Activated T-helper 2 cell treated with anti-CD3 and anti-CD28 coated beads, Interferon-gamma antibody, Interleukin-2, Interleukin-4, amounts not matched to agents 10 μg/mL and 5 μg/mL and 100 μg/mL, durations not matched to agents 14 hours and 24 hours and 36 hours (primary cell): ENCODE measurements around the gene FFAR2. TPM values are rescaled to one million over a fixed set of nuclear protein-coding genes. Genes with fewer than 3 reads are reported as not detected.

ENCODE experiments used
- DNase-seq: peaks from one replicate; pipeline ENCODE4 v3.0.0; 2021; ENCODE audit warnings: low spot score
- H3K27ac Mint-ChIP-seq: one replicate; pipeline ENCODE4 v1.8.0; 2021; ENCODE audit warnings: mixed read lengths
- H3K27me3 Mint-ChIP-seq: one replicate; pipeline ENCODE4 v1.8.0; 2021; ENCODE audit warnings: low read depth, mixed read lengths
- H3K36me3 Mint-ChIP-seq: one replicate; pipeline ENCODE4 v1.8.0; 2021; ENCODE audit warnings: low read depth, mixed read lengths
- H3K4me1 Mint-ChIP-seq: one replicate; pipeline ENCODE4 v1.8.0; 2021; ENCODE audit warnings: low read depth, mixed read lengths
- H3K4me3 Mint-ChIP-seq: one replicate; pipeline ENCODE4 v1.8.0; 2021; ENCODE audit warnings: low read depth, mild to moderate bottlenecking, moderate library complexity, mixed read lengths
- H3K9me3 Mint-ChIP-seq: one replicate; pipeline ENCODE4 v1.8.0; 2021; ENCODE audit warnings: mixed read lengths
- intact Hi-C: fragments of 100-400 bp; cut with micrococcal nuclease; formaldehyde crosslinking; loops from one replicate; pipeline ENCODE4 v1.15.1; 2023
- total RNA-seq: library from RNA; stranded (reverse); gene quantifications from 2 replicates; pipeline ENCODE4 v1.2.3, GENCODE V29; 2022

FFAR2 gene
- total RNA-seq, 1 donor from 2014 or later, result not detected

DNA sequence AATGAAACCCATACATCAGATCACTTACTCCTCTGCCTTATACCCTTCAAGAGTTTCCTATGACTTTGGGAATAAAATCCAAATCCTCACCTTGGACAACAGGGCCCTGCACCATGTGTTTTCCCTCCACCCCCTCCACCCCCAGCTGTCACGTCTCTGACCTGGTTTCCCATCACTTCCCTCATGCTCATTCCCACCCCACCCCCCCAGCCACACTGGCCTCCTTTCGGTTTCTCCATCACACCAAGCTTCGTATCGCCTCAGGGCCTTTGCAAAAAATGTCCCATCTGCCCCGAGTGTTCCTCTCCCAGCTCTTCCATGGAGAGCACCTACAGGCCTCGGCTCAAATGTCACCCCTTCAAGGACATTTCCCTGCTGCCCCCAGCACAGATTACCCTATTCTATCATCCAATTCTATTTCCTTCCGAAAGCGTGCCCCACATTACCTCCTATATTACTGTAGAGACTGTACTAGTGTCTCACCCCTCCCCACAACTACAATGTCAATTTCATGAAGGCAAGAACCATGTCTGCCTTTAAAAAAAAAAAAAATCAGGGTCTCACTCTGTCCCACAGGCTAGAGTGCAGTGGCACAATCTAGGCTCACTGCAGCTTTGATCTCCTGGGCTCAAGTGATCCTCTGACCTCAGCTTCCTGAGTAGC lies 16.8 kb upstream of the FFAR2 start:
- Mint-ChIP-seq H3K36me3 (no peaks in the 10 kb centered on the region), H3K9me3 (peaks cover 19% of the 10 kb centered on the region), H3K27me3 (peaks cover 16% of the 10 kb centered on the region), H3K4me3 (no peak overlapping the region), H3K4me1 (peaks cover 12% of the 10 kb centered on the region), H3K27ac (no peak overlapping the region)
- DNase-seq, result no peak
- intact Hi-C loops, result no loop called here

DNA sequence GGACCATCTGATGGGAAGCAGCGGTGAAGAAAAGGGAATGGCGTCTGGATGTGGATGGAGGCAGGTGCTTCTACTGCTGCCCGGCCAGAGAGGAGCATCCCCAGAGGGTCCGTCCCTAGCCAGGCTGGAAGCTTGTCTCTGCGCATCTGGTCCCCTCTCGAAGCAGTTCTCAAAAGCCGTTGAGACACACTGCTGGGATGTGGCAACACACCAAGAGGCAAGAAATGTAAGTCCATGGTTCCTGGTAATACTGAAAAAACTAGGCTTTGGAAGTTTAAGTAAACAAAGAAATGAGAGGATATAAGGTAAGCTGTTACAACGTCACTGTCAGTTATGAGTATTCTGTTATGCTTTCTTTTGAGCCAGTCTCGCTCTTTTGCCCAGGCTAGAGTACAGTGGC lies 15.1 kb upstream of the FFAR2 start:
- no peak overlapping the region for H3K27ac Mint-ChIP-seq
- peaks cover 16% of the 10 kb centered on the region for H3K27me3 Mint-ChIP-seq
- intact Hi-C loops, result no loop called here
- DNase-seq, result no peak
- no peaks in the 10 kb centered on the region for H3K36me3 Mint-ChIP-seq
- no peak overlapping the region for H3K4me3 Mint-ChIP-seq
- H3K9me3 Mint-ChIP-seq, result peaks cover 19% of the 10 kb centered on the region
- H3K4me1 Mint-ChIP-seq, result peaks cover 24% of the 10 kb centered on the region

DNA sequence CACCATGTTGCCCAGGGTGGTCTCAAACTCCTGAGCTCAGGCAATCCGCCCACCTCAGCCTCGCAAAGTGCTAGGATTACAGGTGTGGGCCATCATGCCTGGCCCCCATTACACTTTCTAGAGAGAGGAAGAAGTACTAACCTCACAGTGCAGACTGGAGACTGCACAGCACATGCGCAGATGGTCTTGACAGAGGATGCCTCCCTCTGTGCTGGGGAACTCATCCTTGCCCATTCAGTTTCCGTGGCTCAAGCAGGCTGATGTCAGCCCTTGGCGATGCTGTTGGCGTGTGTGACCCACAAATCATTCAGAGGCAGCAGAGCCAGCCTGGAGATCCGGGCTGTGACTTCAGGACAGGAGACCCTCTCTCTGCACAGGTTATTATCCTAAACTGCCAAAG lies 14.6 kb upstream of the FFAR2 start:
- Mint-ChIP-seq H3K9me3 (peaks cover 19% of the 10 kb centered on the region), H3K4me1 (peaks cover 24% of the 10 kb centered on the region), H3K27me3 (peaks cover 18% of the 10 kb centered on the region), H3K27ac (no peak overlapping the region), H3K36me3 (no peaks in the 10 kb centered on the region), H3K4me3 (no peak overlapping the region)
- intact Hi-C loops, result no loop called here
- no peak for DNase-seq

DNA sequence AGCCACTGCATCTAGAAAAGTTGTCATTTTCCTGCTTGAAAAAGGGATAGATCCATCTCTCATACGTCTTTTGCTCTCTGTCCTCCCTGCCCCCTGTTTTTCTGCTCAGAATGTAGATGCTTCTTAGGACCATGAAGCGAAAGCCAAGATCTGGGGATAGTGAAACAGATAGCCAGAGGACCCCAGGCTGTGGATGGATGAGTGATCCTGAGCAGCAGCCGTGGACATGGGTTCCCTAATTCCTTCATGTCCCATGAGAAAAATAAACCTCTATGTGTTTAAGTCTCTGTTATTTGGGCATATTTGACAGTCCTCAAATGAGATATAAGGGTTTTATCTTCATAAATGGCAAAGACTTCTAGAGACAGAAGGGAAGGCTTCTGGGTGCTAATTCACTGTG lies 12.2 kb upstream of the FFAR2 start:
- no peak for DNase-seq
- Mint-ChIP-seq H3K4me1 (peaks cover 20% of the 10 kb centered on the region), H3K27me3 (peaks cover 24% of the 10 kb centered on the region), H3K36me3 (no peaks in the 10 kb centered on the region), H3K4me3 (no peak overlapping the region), H3K27ac (no peak overlapping the region), H3K9me3 (peaks cover 13% of the 10 kb centered on the region)
- intact Hi-C loops, result loop anchor here (1.0 to 2.0 kb wide), 3 partner anchors 15 to 31 kb away; no protein-coding TSS in a partner anchor

DNA sequence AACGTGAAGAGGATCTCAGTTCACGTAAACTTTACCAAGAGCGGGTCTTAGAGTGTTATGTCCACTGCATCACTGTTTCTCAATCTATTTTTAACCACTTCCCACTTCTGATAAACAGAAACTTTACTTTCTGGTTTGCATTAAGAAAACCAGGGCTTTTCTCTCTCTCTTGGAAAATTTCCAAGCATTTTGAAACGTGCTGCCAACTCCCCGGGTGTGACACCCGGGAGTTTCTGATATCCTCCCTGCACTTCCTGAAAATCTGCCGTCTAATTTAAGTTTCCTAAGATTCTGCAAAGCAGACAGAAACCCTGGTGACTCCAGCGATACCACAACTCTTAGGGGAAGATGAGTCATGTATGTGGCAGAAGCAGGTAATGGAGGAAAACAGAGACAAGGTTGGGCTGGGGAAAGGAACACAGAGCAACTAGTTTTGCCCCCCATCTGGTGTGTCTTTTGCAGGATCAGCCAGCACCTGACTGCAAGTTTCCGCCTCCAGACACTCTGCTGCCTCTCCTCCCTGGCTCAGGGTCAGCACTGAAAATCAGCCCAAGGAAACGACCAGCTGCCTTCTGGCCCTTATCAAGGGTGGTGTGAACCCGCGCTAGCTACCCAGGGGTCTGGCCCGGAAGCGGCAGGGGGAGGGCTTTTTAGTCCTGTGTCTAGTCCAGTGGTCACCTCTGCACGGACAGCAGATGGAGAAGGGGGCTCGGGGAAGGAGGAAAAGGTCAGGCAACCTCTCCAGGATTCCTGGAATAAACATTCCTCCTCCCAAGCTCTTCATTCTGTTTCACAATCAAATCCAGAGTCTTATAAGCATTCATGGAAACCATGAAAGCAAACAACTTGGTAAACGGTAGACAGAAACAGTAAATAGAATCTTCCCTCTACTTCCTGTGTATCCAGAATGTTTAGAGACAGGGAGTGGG lies 11.3 kb upstream of the FFAR2 start:
- H3K4me3 Mint-ChIP-seq, result peak overlapping the region; percentile 42
- H3K27ac Mint-ChIP-seq, result peak overlapping the region; percentile 44
- intact Hi-C loops, result loop anchor here (1.0 to 2.0 kb wide), 3 partner anchors 15 to 31 kb away; no protein-coding TSS in a partner anchor
- peaks cover 20% of the 10 kb centered on the region for H3K4me1 Mint-ChIP-seq
- peaks cover 7% of the 10 kb centered on the region for H3K9me3 Mint-ChIP-seq
- no peaks in the 10 kb centered on the region for H3K36me3 Mint-ChIP-seq
- no peak for DNase-seq
- peaks cover 26% of the 10 kb centered on the region for H3K27me3 Mint-ChIP-seq

DNA sequence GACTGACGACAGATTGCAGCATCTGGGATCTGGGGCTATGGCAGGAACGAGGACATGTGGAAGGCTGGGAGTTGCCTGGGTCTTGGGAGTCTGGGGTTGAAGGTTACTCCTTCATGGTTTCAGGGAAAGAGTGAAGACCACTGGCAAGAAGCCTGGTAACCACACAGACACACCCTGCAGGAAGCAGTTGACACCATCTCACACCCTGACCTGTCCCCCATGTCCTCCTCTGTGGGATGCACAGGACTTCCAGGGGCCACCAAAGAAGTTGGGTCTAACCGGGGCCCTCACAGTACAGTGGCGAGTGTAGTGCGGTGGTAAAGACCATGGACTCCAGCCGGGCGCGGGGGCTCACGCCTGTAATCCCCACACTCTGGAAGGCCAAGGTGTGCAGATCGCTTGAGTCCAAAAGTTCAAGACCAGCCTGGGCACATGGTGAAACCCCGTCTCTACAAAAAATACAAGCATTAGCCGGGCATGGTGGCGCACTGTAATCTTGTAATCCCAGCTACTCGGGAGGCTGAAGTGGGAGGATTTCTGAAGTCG lies 10.6 kb upstream of the FFAR2 start:
- intact Hi-C loops, result loop anchor here (2.0 kb wide), 1 partner anchor 25 kb away; no protein-coding TSS in a partner anchor
- no peaks in the 10 kb centered on the region for H3K36me3 Mint-ChIP-seq
- H3K27me3 Mint-ChIP-seq, result peaks cover 19% of the 10 kb centered on the region
- no peak for DNase-seq
- H3K27ac Mint-ChIP-seq, result no peak overlapping the region
- no peaks in the 10 kb centered on the region for H3K9me3 Mint-ChIP-seq
- H3K4me1 Mint-ChIP-seq, result peaks cover 20% of the 10 kb centered on the region
- H3K4me3 Mint-ChIP-seq, result no peak overlapping the region

DNA sequence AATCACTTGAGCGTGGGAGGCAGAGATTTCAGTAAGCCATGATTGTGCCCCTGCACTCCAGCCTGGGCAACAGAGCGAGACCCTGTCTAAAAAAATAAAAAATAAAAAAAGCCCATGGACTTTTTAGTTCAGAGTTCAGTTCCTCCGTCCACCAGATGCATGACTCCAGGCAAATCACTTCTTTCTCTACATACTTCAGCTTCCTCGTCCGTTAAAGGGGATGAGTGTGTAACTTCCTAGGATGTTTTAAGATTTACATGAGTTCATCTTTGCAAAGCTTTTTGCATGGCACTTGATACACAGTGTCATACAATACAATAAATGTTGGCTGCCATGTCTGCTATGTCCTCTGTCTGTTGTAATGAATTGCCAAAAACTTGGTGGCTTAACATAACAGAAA lies 10.0 kb upstream of the FFAR2 start:
- intact Hi-C loops, result no loop called here
- DNase-seq, result no peak
- Mint-ChIP-seq H3K27me3 (peaks cover 19% of the 10 kb centered on the region), H3K9me3 (no peaks in the 10 kb centered on the region), H3K36me3 (no peaks in the 10 kb centered on the region), H3K4me1 (peaks cover 20% of the 10 kb centered on the region), H3K27ac (no peak overlapping the region), H3K4me3 (no peak overlapping the region)

DNA sequence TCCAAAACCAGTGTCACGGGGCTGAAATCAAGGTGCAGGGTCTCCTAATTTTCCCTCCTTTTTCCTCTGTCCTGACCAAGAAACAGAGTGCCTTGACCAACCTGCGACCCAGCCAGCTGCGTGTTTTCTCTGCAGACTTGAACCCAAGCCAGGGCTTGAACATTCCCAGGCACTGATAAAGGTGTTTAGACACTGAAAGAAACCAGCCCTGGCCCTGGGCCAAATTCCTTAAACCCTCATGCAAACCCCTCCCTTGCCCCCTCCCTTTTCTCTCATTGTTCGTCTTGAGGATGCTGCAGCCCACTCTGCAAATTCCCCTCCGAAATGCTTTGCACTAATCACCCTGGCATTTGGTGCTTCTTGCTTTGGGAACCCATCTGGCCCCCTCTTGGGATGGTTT lies 9.5 kb upstream of the FFAR2 start:
- no peak for DNase-seq
- Mint-ChIP-seq H3K27ac (no peak overlapping the region), H3K27me3 (peaks cover 19% of the 10 kb centered on the region), H3K36me3 (no peaks in the 10 kb centered on the region), H3K9me3 (no peaks in the 10 kb centered on the region), H3K4me3 (no peak overlapping the region), H3K4me1 (peaks cover 20% of the 10 kb centered on the region)
- intact Hi-C loops, result no loop called here

DNA sequence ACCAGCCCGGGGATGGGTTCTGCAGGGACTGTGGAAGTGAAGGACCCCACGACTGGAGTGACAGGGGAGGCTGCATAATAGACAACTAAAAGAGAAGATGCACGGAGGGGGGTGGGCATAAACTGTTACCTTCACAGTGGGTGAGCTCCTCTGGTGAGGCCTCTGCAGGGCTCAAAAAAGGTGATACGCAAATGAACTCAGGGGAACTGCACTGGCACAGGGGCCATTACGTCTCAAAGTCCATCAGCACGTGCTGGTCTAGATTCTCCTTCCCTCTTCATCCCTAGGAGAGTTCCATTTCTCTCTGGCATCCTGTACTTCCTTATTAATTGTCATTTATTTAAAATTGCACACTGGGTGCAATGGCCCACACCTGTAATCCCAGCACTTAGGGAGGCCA lies 8.1 kb upstream of the FFAR2 start:
- peaks cover 20% of the 10 kb centered on the region for H3K27me3 Mint-ChIP-seq
- H3K4me3 Mint-ChIP-seq, result no peak overlapping the region
- H3K4me1 Mint-ChIP-seq, result peaks cover 23% of the 10 kb centered on the region
- no peak for DNase-seq
- no peaks in the 10 kb centered on the region for H3K9me3 Mint-ChIP-seq
- H3K27ac Mint-ChIP-seq, result no peak overlapping the region
- no peaks in the 10 kb centered on the region for H3K36me3 Mint-ChIP-seq
- intact Hi-C loops, result no loop called here

DNA sequence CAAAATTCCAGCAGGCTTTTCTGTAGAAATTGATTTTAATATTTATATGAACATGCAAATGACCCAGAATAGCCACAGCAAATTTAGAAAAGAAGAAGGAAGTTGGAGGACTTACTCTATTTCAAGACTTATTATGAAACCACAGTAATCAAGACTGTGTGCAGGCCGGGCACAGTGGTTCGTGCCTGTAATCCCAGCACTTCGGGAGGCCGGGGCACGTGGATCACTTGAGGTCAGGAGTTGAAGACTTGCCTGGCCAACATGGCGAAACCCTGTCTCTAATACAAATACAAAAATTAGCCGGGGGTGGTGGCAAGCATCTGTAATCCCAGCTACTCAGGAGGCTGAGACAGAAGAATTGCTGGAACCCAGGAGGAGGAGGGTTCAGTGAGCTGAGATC lies 6.0 kb upstream of the FFAR2 start:
- H3K4me3 Mint-ChIP-seq, result no peak overlapping the region
- H3K27me3 Mint-ChIP-seq, result peaks cover 37% of the 10 kb centered on the region
- no peak for DNase-seq
- H3K36me3 Mint-ChIP-seq, result no peaks in the 10 kb centered on the region
- H3K9me3 Mint-ChIP-seq, result no peaks in the 10 kb centered on the region
- peaks cover 25% of the 10 kb centered on the region for H3K4me1 Mint-ChIP-seq
- H3K27ac Mint-ChIP-seq, result no peak overlapping the region
- intact Hi-C loops, result no loop called here

DNA sequence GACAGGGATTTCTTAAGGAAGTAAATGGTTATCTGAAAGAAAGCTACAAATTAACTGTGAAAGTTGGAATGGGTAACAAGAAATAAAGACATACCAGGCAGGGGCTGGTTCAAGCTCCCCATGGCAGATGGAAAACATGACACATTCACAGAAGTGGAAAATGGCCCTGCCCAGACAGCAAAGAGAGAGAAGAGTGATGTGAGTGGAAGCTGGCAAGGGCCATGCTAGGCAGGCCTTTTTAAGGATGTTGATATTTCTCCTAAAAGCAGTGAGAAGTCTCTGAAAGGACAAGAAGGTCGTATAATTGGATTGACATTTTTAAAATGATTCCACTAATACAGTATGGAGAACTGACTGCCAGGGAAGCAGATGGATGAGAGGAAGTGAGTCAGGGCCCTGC lies 3.3 kb upstream of the FFAR2 start:
- Mint-ChIP-seq H3K27ac (peak overlapping the region; percentile 10), H3K27me3 (peaks cover 44% of the 10 kb centered on the region), H3K36me3 (no peaks in the 10 kb centered on the region), H3K4me3 (no peak overlapping the region), H3K9me3 (no peaks in the 10 kb centered on the region), H3K4me1 (peaks cover 30% of the 10 kb centered on the region)
- no peak for DNase-seq
- intact Hi-C loops, result no loop called here

DNA sequence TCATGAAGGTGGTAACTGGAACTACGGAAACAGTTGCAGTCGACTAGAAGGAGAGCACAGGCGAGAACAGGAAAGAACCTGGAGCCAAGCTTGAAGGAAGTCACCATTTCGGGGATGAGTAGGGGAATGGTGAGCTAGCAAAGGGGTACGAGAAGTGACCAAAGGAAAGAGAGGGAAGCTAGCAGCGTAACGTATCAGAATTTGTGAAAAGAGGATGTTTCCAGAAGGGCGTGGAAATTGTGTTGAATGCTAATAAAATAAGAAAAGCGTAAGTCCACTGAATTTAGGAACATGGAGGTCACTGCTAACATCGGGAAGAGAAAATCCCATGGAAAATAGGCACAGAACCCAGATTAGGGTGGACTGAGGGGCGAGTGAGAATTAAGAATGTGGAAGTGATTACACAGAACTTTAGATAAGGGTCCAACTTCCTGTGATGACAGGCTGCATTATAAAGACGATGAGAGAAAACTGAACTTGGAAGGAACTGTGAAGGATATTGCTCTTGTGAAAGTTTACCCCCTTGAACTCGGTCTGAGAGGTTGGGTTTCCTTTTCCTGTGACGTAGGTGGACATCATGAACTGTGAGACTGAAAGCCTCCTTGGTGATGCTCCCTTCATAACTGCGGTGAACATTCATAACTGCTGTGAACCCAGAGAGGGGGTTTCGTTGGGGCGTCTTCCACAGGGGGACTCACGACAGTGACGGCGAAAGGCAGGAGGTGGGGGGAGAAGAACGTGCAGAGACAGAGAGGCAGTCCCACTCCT lies 2.0 kb upstream of the FFAR2 start:
- no peak overlapping the region for H3K4me3 Mint-ChIP-seq
- no peak for DNase-seq
- no peaks in the 10 kb centered on the region for H3K9me3 Mint-ChIP-seq
- H3K4me1 Mint-ChIP-seq, result peaks cover 32% of the 10 kb centered on the region
- no peaks in the 10 kb centered on the region for H3K36me3 Mint-ChIP-seq
- peaks cover 46% of the 10 kb centered on the region for H3K27me3 Mint-ChIP-seq
- intact Hi-C loops, result no loop called here
- H3K27ac Mint-ChIP-seq, result peak overlapping the region; percentile 12
